HCT116 (cell line): ENCODE data around the gene SLC12A3. TPM values are rescaled to one million over a fixed set of nuclear protein-coding genes. Genes with fewer than 3 reads are reported as not detected.

ENCODE experiments used
- ATAC-seq: fragments of 200-7000 bp; cut with Tn5 transposase; 2 replicates; pipeline ENCODE4 v1.9.1; 2020; ENCODE audit warnings: mild to moderate bottlenecking, moderate library complexity
- BruUV-seq: library from RNA; stranded (reverse); fragments of 400-500 nt; replicated peaks from 2 replicates; lab custom pipeline; 2021; lab: Mats Ljungman, UMichigan
- CTCF ChIA-PET: fragments of 300-600 bp; sonication (Branson Sonifier 250); formaldehyde crosslinking; loops from one replicate; lab custom pipeline; 2021; ENCODE audit warnings: antibody characterized with exemption; lab: Charles Lee
- POLR2A ChIA-PET: fragments of 300-600, 350-600 bp; sonication (Branson Sonifier 250); formaldehyde crosslinking; loops from one replicate; lab custom pipeline; 2021; ENCODE audit warnings: antibody characterized with exemption; lab: Charles Lee
- RAD21 ChIA-PET, 2 experiments: fragments of 300-600 bp; sonication (Branson Sonifier 250); formaldehyde crosslinking; loops; one replicate each; lab custom pipeline; 2023; ENCODE audit warnings: low total read pairs in 2 of 2; ENCODE audit not compliant: uncharacterized antibody in 2 of 2, unreplicated experiment in 2 of 2, low non-redundant PET in 1 of 2; lab: Charles Lee
- DNase-seq: peaks from one replicate; pipeline ENCODE4 v3.0.0-alpha.2; 2010; ENCODE audit warnings: low read depth, low spot score
- H2AFZ ChIP-seq: fragments of 200-600 bp; shearing (Covaris generic), sonication (generic); 2 replicates; pipeline ENCODE4 v1.6.1; 2017; ENCODE audit warnings: low read depth, mixed run types, mixed read lengths, antibody characterized with exemption, low read length; ENCODE audit not compliant: poor library complexity, severe bottlenecking
- H3K27ac ChIP-seq: 2 replicates; pipeline ENCODE4 v1.5.1; 2012; ENCODE audit warnings: low read depth, low read length
- H3K27me3 ChIP-seq: fragments of 200-600 bp; sonication (generic); 2 replicates; pipeline ENCODE4 v1.6.1; 2016; ENCODE audit warnings: mixed run types, low read length, mixed read lengths; ENCODE audit not compliant: insufficient read depth
- H3K36me3 ChIP-seq, 2 experiments: fragments of 200-500 bp in 1 of 2; fragments of 200-600 bp in 1 of 2; sonication (Bioruptor generic) in 1 of 2; sonication (generic) in 1 of 2; 2 replicates each; pipeline versions ENCODE4 v1.5.1 to v1.6.1; 2014 to 2016; ENCODE audit warnings: low read length in 2 of 2, inconsistent platforms in 1 of 2, mixed read lengths in 1 of 2, mixed run types in 1 of 2; ENCODE audit not compliant: insufficient read depth in 2 of 2, control insufficient read depth in 1 of 2
- H3K4me1 ChIP-seq, 2 experiments: fragments of 200-600 bp in 1 of 2; sonication (generic) in 1 of 2; 2 replicates each; pipeline versions ENCODE4 v1.5.1 to v1.6.1; 2012 to 2017; ENCODE audit warnings: low read length in 2 of 2, inconsistent platforms in 1 of 2, mild to moderate bottlenecking in 1 of 2, mixed read lengths in 1 of 2, mixed run types in 1 of 2, moderate library complexity in 1 of 2; ENCODE audit not compliant: insufficient read depth in 2 of 2, control insufficient read depth in 1 of 2
- H3K4me2 ChIP-seq: fragments of 200-600 bp; sonication (generic); 2 replicates; pipeline ENCODE4 v1.6.1; 2017; ENCODE audit warnings: mixed run types, low read length, mixed read lengths
- H3K4me3 ChIP-seq, 2 experiments: fragments of 200-600 bp in 1 of 2; sonication (generic) in 1 of 2; replicated peaks in 1 of 2; 2 replicates each; pipeline ENCODE4 v1.5.1; 2011 to 2016; ENCODE audit warnings: low read length in 2 of 2, control low read depth in 1 of 2, low read depth in 1 of 2, mild to moderate bottlenecking in 1 of 2, mixed read lengths in 1 of 2, mixed run types in 1 of 2
- H3K79me2 ChIP-seq: fragments of 200-600 bp; sonication (generic); 2 replicates; pipeline ENCODE4 v1.6.1; 2017; ENCODE audit warnings: mild to moderate bottlenecking, mixed run types, low read length, moderate library complexity, mixed read lengths; ENCODE audit not compliant: insufficient read depth
- H3K9ac ChIP-seq: fragments of 200-600 bp; sonication (generic); 2 replicates; pipeline ENCODE4 v1.6.1; 2016; ENCODE audit warnings: low read length, mixed read lengths
- H3K9me2 ChIP-seq: fragments of 200-600 bp; sonication (generic), shearing (Covaris generic); 2 replicates; pipeline ENCODE4 v1.6.1; 2017; ENCODE audit warnings: mixed run types, mild to moderate bottlenecking, moderate library complexity; ENCODE audit not compliant: insufficient read depth
- H3K9me3 ChIP-seq, 2 experiments: fragments of 200-500 bp in 1 of 2; fragments of 200-600 bp in 1 of 2; sonication (Bioruptor generic) in 1 of 2; sonication (generic) in 1 of 2; 2 replicates each; pipeline ENCODE4 v1.6.1; 2014 to 2017; ENCODE audit warnings: low read length in 2 of 2, mixed read lengths in 2 of 2, inconsistent platforms in 1 of 2, low read depth in 1 of 2, mild to moderate bottlenecking in 1 of 2, mixed run types in 1 of 2, moderate library complexity in 1 of 2; ENCODE audit not compliant: control insufficient read depth in 1 of 2, insufficient read depth in 1 of 2
- H4K20me1 ChIP-seq: fragments of 200-600 bp; sonication (generic), shearing (Covaris generic); 2 replicates; pipeline ENCODE4 v1.6.1; 2017; ENCODE audit warnings: mixed run types, mild to moderate bottlenecking, moderate library complexity; ENCODE audit not compliant: insufficient read depth
- CEBPB ChIP-seq: IDR thresholded peaks from 2 replicates; pipeline ENCODE4 v1.6.1; 2012; ENCODE audit warnings: low read depth
- EGR1 ChIP-seq: IDR thresholded peaks from 2 replicates; pipeline ENCODE4 v1.6.1; 2012; ENCODE audit warnings: low read depth
- EZH2 ChIP-seq: fragments of 200-600 bp; sonication (generic); IDR thresholded peaks from 2 replicates; pipeline ENCODE4 v1.6.1; 2017; ENCODE audit warnings: antibody characterized with exemption, mixed run types
- JUND ChIP-seq: IDR thresholded peaks from 2 replicates; pipeline ENCODE4 v1.6.1; 2012
- SIN3A ChIP-seq: IDR thresholded peaks from 2 replicates; pipeline ENCODE4 v1.6.1; 2012; ENCODE audit warnings: low read depth
- TCF7L2 ChIP-seq: IDR thresholded peaks from 2 replicates; pipeline ENCODE4 v1.7.0; 2011; ENCODE audit warnings: borderline replicate concordance, inconsistent platforms; ENCODE audit not compliant: insufficient read depth, insufficient read length; ENCODE audit errors: extremely low read depth
- ZFX ChIP-seq: fragments of 450-650 bp; IDR thresholded peaks from 2 replicates; pipeline ENCODE4 v1.6.1; 2017
- intact Hi-C: fragments of 100-400 bp; cut with micrococcal nuclease; formaldehyde crosslinking; loops from 2 replicates; pipeline ENCODE4 v1.10.0; 2022
- total RNA-seq: library from RNA; stranded (reverse); gene quantifications from one replicate; pipeline ENCODE4 v1.2.1, GENCODE V29; 2021; ENCODE audit not compliant: unreplicated experiment
- TF ChIP-seq, protein P1 (sequence below): IDR thresholded peaks from 2 replicates; pipeline ENCODE4 v1.6.1; 2012
- TF ChIP-seq, protein P2 (sequence below): IDR thresholded peaks from 2 replicates; pipeline ENCODE4 v1.6.1; 2011; ENCODE audit warnings: mild to moderate bottlenecking, low read length, moderate library complexity; ENCODE audit not compliant: insufficient replicate concordance; ENCODE audit errors: extremely low read depth

Gene SLC12A3
- total RNA-seq, 1 experiment from 2014 or later: not detected

DNA sequence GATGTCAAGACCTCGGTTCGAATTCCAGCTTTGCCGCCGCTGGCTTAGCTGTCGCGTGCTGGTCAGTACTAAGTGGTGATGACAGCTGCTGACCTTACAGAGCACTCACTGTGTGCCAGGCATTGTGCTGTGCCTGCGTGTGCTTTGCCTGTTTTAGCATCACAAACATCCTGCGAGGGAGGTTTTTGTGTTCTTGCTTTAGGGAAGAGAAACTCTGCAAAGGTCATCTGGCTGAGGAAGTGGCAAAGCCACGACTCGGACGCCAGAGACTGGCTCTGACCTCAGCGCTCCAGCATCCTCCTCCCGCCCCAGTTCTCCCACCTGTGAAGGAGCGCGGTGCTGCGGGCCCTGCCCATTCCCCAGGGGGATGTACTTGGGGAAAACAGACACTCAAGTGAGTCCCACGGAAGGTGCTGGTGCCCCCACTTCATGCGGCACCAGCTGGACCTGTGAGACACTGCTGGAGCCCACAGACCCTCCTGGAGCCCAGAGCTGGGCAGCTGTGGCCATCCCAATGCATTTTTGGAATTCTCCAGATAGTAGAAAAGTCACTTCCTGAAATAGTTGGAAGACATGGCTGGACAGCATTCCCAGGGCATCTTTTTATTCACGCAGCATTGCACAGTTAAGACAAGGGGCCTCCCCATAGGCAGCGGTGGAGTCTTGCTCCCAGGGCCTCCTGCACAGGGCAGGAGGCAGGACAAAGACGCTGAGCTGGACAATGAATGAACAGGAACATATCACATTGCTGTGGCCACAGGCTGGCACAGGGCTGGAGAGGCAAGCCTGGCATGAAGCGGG is 47.0 kb downstream of the SLC12A3 start:
- ATAC-seq: no peak
- no peaks in the 10 kb centered on the region for H3K36me3 ChIP-seq

More for the DNA sequence above, 47.0 kb downstream of the SLC12A3 start:
- POLR2A ChIA-PET: interaction anchor here (2.8 kb wide), 1 partner anchor 19 kb away, joined by 11 read pairs; the partner anchor contains the start of gene HERPUD1
- H3K79me2 ChIP-seq: no peaks in the 10 kb centered on the region
- H3K9me3 ChIP-seq: no peaks in the 10 kb centered on the region
- no TSS peak for BruUV-seq
- no peak overlapping the region for H3K4me2 ChIP-seq
- DNase-seq: no peak
- CTCF ChIA-PET: no interaction called here
- H2AFZ ChIP-seq: no peak overlapping the region
- no peaks in the 10 kb centered on the region for H4K20me1 ChIP-seq
- intact Hi-C loops: no loop called here
- H3K27me3 ChIP-seq: no peaks in the 10 kb centered on the region
- H3K4me1 ChIP-seq: no peaks in the 10 kb centered on the region
- TF ChIP-seq EGR1 (no peak), TCF7L2 (no peak), JUND (no peak), SIN3A (no peak), CEBPB (no peak), ZFX (no peak), EZH2 (no peak)
- TF ChIP-seq, protein P1, sequence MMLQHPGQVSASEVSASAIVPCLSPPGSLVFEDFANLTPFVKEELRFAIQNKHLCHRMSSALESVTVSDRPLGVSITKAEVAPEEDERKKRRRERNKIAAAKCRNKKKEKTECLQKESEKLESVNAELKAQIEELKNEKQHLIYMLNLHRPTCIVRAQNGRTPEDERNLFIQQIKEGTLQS: no peak
- TF ChIP-seq, protein P2, sequence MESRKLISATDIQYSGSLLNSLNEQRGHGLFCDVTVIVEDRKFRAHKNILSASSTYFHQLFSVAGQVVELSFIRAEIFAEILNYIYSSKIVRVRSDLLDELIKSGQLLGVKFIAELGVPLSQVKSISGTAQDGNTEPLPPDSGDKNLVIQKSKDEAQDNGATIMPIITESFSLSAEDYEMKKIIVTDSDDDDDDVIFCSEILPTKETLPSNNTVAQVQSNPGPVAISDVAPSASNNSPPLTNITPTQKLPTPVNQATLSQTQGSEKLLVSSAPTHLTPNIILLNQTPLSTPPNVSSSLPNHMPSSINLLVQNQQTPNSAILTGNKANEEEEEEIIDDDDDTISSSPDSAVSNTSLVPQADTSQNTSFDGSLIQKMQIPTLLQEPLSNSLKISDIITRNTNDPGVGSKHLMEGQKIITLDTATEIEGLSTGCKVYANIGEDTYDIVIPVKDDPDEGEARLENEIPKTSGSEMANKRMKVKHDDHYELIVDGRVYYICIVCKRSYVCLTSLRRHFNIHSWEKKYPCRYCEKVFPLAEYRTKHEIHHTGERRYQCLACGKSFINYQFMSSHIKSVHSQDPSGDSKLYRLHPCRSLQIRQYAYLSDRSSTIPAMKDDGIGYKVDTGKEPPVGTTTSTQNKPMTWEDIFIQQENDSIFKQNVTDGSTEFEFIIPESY: no peak
- TF ChIP-seq, all 23 proteins: peak for 0
- Histone ChIP-seq H3K27ac (no peak overlapping the region), H3K4me3 (no peak overlapping the region), H3K9me2 (no peaks in the 10 kb centered on the region), H3K9ac (no peak overlapping the region)
- RAD21 ChIA-PET: no interaction called here
